Measurements from ENCODE around the gene LIN37.
A peak's percentile ranks its signal among the peaks of the same experiment; 100 is the strongest.

The LIN37 gene, protein sequence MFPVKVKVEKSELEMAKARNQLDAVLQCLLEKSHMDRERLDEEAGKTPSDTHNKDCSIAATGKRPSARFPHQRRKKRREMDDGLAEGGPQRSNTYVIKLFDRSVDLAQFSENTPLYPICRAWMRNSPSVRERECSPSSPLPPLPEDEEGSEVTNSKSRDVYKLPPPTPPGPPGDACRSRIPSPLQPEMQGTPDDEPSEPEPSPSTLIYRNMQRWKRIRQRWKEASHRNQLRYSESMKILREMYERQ

DNA sequence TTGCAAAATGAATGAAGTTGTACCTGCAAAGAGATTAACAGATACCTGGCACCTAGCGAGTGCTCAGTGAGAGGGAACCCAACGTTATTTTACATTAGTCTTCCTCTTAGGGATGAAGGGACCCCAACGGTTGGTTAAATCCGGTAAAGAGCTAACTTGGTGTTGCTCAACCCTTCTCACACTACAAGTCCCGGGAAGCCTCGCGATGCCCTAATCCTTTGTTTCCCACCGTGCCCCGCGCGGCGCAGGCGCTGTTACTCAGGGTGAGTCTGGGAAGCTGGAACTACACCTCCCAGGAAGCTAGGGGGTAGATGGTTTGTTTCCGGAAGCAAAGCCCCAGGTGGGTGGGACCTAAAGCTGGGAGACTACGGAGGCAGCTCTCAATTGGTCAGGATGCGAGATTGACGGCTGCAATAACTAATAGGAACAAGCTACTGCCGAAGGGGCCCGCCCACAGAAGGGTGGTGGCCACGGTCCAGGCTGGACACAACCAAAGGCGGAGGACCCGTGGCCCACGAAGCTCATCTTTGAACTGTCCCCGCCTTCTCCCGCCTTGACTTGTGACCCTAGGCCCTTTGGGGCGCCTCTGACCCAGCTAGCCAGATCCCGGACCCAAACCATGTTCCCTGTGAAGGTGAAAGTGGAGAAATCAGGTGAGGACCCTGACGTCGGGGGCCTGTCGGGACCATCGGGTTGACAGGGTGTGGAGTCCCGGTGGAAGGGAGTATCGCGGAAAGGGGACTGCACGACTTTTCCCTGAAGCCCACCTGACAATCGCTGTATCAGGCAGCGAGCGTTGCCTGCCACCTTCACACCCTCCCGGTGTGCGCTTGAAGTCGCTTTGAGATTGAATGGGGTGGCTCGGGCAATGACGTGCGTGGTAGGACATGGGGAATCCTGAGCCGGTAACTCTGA lies at the start of gene LIN37:
Gene LIN37 (plus strand): TSS at position 471 of the 915 bp plus-strand sequence. CDS start 149 bp downstream, at position 620.
- peak; percentile 100 for DNase-seq

DNA sequence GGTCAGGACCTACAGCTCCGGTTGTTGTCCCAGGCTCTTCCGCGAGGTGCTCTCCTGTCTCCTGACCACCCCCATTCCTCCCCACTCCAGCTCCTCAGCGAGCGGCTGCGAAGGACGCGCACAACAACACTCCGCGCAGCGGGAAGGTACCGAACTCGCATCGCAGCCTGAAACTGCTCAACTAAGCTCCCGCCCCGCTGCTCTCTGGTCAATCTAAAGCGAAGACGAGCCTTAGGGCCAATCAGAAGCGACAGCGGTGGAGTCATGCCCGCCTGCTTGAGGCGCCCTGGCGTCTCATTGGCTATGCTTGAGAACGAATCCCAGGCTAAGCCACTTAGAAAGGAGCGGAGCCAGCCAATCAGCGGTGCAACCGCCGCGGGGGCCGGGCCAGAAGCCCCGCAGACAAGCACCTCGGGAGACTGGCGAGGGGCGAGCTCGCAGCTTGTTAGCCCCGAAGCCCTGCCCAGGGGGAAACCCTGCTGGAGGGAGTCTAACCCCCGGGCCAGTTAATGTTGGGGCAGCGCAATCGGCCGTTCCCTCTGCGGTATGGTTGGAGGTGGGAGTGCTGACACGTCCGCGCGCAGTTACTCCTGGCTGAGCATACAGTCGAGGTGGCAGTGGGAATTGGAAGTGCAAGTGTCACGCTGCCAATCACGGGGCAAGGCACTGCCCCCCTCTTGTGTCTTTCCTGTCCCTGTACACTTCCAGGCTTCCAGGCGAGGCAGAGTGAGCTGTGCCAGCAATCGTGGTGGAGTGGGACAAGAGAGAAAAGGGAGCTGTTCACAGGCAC lies 46.0 kb upstream of the LIN37 start:
- DNase-seq, result peak; percentile 99

DNA sequence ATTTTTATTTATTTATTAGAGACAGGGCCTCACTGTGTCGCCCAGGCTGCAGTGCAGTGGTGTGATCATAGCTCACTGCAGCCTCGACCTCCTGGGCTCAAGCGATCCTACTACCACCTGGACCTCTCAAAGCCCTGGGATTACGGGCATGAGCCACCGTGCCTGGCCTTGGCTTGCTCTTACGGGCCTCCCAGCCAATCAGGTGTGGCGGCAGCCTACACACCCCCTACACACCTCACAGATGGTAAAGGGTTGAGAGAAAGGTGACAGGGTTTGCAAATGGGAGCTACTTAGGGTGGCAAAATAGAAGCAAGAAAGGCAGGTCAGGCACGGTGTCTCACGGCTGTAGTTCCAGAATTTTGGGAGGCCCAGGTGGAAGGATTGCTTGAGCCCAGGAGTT lies 45.0 kb upstream of the LIN37 start:
- no peak for DNase-seq

DNA sequence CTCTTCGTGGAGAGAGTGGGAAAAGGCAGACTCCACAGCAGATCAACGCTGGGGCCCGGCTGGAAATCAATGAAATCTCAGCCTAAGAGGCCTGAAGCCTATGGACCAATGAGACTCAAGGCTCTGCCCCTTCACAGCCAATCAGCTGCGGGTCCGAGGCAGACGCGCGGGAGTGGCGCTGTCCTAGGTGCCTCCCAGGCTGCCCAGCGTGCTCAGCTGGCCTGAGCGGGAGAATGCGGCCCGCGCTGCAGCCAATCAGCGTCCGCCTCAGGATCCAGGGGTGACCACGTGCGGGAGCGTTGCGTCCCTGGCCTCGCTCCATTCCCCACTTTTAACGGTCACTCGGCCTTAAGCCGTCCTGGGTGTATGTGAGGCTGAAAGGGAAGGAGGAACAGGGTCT lies 44.2 kb upstream of the LIN37 start, which contains the start of gene ZBTB32:
Gene ZBTB32 (plus strand): TSS at position 341 of the 400 bp plus-strand sequence. CDS start 10,069 bp downstream, outside the sequence.
- DNase-seq, result no peak

DNA sequence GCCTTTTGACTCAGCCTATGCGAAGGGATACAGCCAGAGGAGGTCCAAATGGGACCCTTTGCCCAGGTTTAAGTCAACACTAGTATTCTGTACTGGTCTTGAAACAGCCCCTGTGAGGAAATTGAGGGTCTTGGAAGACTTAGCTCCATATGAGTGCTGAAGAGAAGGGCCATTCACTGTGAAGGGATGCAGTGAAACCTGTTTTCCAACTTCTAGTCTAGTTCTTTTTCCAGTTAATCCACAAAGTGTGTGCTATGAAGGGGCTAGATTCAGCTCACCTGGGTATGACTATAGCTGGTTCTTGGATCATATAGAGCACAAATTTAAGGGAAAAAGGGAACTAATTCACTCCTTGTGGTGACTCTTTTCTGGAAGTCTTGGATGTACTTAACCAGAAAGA lies 40.0 kb upstream of the LIN37 start:
- DNase-seq, result no peak

DNA sequence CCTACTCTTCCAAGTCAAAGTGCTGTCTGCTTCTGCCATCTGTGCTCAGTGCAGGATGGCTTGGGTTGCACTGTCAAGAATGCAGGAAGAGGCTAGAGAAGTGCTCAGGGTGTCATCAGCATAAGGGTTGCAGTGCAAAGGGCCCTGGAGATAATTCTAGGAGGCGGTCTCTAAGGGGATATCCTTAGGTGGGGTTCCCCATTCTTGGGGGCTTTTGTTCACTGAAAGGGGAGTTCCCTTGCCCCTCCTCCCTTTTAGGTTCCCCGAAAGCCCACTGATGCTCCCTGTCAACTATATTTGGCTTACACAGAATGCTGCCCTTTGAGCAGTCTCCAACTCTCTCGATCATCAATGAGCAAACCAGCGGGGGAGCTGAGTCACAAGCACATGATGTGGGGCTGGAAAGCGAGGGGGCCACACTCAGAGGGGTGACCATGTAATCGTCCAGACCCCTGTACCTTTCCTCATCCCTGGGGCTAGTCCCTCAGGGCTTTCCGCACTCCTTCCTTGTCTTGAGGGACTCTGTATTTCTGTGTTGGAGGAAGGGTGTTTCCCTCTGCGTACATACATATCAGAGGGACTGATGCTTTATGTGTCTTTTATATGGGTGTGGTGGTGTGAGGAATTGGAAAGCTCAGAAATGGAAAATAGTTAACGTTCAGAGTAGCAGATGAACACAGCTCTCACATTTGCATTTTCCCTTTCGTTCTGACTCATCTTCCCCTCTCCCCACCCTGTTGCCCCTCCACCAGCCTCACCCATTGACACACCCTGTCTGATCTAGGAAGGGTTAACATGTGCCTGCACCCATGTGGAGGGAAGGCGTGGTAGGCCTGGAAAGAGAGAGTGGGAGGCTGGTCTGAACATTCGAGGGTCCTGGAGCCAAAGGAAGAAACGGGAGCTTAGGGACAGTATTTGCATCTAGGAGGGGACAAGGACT lies 37.3 kb upstream of the LIN37 start:
- no peak for DNase-seq

DNA sequence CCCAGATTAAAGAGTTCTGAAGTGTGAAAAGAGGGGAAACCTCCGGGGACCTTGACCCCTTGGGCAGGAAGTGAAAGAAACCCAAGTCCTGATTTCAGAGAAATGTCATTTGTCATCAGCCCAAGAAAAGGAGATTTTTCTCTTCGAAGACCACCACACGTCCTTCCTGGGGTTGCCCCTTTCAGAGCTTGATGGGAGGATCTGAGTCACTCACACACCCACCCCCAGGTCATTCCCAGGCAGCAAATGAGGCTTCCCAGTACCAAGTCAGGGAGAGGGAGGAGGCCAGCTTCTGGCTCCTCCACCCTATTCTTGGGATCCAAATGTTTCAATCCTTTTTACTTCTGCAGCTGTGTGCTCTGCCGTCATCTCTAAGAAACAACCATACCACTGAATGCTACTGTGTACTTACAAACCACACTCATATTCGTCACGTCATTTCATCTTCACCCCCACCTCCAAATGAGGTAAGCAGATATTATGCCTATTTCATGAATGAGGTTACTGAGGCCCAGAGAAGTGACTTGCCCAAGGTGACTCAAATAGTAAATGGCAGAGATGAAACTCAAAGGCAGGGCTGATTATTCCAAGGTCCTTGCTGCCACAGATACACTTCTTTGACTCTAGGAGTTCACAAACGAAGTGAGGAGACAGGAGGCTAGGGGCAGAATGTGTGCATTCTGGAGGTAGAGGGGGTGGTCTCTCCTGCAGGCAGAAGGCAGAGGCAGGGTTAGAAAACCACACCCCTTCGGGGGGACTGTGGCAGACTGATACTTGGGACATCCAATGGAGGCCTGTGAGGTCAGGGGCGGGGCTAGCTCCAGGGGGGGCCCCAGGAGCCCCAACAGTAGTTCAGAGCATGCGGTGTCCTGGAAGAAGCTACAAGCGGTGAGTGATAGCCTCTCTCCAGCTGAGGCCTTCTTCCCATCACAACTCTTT lies 35.5 kb upstream of the LIN37 start:
- no peak for DNase-seq

DNA sequence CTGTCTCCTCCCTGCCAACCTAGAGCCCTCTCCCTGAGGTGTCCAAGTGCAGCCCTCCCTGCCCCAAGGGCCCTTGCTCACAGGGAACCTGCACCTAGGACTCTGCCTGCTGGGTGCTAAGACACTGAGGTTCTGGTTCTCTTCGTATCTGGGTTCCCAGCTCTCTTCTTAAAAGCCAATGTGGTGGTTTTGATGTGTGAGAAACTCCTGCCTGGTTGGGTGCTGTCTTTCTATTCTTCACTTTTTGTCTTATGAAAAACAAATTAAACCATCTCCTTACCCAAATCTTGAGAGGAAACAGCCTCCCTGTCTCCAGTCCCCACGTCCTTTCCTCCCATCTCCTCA lies 34.9 kb upstream of the LIN37 start:
- no peak for DNase-seq

DNA sequence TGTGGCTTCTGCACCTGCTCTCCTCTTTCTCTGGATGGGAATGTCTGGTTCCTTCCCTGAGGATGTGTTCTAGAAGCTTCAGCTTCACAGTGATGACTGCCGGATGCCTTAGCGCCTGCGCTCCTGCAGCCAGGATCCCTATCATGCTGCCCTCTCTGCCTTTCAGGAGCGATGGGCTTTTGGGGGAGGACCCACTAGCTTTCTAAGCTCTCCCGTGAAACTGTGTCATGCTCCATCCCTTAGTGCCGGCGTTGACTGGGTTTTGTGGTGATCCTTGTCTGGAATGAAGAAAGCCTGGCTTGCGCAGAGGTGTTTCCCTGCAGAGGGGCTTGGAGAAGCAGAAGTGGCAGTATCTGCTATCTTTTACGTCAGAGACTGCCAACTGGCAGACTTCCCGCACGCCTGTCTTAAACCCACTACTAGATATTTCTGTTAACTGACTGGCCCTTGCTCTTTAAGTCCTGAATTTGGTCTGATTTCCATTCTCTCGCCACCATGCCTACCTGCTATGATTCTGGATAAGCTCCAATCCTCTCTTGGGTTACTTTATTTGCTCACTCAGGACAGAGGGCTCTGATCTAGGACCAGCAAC lies 34.4 kb upstream of the LIN37 start:
- no peak for DNase-seq

DNA sequence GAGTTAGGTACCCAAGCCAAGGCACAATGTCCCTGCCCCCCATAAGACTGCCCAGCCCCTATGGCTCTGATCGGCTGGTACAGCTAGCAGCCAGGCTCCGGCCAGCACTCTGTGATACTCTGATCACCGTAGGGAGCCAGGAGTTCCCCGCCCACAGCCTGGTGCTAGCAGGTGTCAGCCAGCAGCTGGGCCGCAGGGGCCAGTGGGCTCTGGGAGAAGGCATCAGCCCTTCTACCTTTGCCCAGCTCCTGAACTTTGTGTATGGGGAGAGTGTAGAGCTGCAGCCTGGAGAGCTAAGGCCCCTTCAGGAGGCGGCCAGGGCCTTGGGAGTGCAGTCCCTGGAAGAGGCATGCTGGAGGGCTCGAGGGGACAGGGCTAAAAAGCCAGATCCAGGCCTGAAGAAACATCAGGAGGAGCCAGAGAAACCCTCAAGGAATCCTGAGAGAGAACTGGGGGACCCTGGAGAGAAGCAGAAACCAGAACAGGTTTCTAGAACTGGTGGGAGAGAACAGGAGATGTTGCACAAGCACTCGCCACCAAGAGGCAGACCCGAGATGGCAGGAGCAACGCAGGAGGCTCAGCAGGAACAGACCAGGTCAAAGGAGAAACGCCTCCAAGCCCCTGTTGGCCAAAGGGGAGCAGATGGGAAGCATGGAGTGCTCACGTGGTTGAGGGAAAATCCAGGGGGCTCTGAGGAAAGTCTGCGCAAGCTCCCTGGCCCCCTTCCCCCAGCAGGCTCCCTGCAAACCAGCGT lies 33.6 kb upstream of the LIN37 start:
- peak; percentile 30 for DNase-seq

DNA sequence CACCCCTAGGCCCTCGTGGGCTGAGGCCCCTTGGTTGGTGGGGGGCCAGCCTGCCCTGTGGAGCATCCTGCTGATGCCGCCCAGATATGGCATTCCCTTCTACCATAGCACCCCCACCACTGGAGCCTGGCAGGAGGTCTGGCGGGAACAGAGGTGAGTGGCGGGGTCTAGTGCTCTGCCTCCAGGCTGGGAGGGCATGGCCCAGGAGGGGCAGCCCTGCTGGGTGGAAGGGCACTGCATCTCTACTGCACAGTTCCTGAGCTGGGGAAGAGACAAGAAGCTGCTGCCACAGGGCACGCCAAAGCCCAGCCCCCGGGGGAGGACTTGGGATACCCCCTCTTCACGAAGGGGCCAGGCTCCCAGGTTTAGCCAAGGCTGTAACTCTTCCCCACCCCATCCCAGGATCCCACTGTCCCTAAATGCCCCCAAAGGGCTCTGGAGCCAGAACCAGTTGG lies 33.0 kb upstream of the LIN37 start:
- no peak for DNase-seq

DNA sequence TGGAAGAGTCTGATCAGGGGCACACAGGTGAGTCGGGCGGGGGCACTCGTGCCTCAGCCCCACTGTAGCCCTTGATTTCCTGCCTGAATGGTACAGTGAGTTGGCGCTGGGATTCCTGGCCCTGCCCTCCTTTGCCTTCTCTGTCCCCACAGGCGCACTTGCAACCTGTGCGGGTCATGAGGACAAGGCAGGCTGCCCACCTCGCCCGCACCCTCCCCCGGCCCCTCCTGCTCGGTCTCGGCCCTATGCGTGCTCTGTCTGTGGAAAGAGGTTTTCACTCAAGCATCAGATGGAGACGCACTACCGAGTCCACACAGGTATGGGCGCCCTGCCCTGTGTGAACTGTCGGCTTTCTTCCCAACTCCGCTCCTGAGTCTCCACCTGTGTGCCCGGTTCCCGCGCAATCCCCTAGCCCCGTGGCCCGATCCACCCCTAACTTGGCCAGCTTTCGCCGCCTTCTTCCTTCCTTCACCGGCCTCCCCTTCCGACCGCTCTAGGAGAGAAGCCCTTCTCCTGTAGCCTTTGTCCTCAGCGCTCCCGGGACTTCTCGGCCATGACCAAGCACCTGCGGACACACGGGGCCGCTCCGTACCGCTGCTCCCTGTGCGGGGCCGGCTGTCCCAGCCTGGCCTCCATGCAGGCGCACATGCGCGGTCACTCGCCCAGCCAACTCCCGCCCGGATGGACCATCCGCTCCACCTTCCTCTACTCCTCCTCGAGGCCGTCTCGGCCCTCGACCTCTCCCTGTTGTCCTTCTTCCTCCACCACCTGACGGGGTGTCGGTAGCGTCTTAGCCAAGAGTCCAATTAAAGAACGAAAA lies 32.2 kb upstream of the LIN37 start:
- DNase-seq, result no peak

DNA sequence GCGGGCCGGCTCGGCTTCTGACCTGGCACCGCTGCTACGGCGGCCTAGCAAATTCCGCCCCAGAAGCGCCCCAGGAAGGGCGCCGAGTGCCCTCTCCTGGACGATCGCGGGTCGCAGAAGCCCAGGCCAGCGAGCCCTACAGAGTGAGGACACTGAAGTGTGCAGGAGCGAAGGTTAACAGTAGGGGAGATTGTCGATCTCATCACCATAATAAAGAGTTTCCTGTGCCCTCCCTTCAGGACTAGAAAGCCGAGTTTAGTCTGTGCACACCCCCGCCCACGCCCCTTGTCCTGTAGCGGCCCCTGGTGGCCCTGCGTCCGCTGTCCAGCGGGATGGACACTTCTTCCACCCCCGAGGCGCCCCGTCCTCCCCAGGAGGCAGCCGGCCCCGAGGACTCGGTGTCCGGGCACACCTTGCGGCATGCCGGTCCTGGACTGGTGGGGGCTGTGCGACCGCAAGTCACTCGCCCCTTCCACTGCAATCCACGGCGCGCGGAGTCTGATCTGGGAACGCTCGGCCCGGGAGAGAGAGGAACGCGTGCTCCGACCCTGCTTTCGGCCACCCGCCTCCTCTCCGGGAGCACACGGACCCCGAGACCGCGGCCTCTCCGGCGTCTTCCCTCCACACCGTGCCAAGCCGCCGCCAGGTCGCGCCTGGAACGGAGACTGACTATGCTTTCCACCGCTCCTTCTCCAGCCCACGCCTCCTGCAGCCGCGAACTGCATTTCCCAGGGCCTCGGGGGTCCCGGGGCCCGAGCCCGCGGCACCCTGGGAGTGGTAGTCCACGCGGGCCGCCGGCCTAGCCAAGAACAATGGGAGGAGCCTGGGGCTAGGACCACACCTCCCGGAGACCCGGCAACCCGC lies 31.3 kb upstream of the LIN37 start:
- DNase-seq, result peak; percentile 97

DNA sequence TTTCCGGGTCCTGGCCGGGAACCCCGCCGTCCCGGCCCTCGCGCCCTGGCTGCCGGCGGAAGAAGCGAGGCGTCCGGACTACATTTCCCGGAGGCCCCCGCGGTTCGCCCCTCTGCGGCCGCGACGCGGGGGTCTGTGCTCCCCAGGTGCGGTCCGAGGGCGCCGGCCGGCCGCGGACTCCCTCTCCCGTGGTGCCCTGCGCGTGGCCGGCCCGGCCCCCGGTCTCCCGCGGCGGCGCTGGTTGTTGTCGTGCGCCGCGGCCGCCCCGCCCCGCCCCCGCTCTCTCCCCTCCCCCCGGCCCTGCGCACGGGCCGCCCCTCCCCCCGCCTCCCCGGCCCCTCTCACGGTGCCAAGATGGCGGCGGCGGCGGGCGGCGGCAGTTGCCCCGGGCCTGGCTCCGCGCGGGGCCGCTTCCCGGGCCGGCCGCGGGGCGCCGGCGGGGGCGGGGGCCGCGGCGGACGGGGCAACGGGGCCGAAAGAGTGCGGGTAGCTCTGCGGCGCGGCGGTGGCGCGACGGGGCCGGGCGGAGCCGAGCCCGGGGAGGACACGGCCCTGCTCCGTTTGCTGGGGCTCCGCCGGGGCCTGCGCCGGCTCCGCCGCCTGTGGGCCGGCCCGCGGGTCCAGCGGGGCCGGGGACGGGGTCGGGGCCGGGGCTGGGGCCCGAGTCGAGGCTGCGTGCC lies 30.6 kb upstream of the LIN37 start, which contains the start of gene KMT2B:
Gene KMT2B (plus strand): TSS at position 339 of the 680 bp plus-strand sequence. CDS start 16 bp downstream, at position 355.
- no peak for DNase-seq

DNA sequence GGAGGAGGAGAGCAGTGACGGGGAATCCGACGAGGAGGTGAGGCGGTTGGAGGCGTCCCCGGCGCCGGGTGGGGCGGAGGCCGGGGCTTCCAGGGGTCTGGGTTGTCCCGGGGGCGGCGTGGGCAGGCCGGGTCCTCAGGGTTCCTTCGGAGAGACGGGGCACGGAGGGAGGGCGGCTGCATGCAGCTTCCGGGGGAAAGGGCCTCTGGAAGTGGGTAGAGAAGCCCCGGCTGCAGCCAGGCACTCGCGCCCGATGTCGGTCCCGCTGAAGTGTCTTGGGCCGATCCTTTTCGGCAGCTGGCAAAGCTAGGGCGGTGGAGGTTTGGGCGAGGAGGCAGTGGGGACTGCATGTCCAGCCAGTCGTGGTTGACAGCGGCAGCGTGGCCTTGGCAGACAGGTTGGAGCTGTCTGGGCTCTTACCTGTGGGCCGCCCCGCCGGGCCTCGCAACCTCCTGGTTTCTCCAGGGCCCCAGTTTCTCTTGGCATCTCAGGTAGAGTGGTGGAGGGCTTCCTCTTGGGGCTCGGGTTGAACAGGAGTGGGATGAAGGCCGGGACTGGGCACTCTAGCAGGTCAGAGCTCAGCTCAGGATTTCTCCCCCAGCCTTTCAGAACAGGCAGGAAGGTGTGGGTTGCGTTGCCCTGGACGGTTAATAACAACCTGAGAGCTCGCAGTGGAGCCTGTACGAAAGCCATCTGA lies 29.9 kb upstream of the LIN37 start:
- no peak for DNase-seq

DNA sequence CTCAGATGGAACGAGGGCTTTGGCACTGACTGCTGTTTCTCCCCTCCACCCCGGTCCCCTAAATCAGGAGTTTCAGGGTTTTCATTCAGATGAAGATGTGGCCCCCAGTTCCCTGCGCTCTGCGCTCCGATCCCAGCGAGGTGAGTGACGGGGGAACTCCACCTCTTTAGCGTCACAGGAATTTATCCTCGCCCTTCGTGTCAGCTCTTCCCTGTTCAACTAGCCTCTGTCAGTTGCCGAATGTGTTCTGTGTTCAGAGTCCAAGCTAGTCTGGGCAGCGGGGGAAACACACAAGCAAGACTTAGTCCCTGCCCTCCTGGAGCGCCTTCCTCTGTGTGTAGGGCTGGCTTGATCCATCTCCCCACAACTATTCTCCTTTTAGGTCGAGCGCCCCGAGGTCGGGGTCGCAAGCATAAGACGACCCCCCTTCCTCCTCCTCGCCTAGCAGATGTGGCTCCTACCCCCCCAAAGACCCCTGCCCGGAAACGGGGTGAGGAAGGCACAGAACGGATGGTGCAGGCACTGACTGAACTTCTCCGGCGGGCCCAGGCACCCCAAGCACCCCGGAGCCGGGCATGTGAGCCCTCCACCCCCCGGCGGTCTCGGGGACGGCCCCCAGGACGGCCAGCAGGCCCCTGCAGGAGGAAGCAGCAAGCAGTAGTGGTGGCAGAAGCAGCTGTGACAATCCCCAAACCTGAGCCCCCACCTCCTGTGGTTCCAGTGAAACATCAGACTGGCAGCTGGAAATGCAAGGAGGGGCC lies 28.8 kb upstream of the LIN37 start:
- no peak for DNase-seq

Data from MV-4-11 (cell line).